K562 (cell line): ENCODE measurements around the gene SP6. TPM values are rescaled to one million over a fixed set of nuclear protein-coding genes. Genes with fewer than 3 reads are reported as not detected.

Experiments used
- AFF1 ChIP-seq, 2 experiments: fragments of 450-650 bp; IDR thresholded peaks; 2 replicates each; pipeline ENCODE4 v1.6.1; 2018; ENCODE audit warnings: mild to moderate bottlenecking in 2 of 2, low read depth in 1 of 2; ENCODE audit not compliant: partially characterized antibody in 2 of 2
- BRD9 ChIP-seq: fragments of 450-650 bp; IDR thresholded peaks from 2 replicates; pipeline ENCODE4 v1.6.1; 2018; ENCODE audit warnings: low read depth; ENCODE audit not compliant: partially characterized antibody
- CBX8 ChIP-seq: fragments of 200-600 bp; sonication (generic); IDR thresholded peaks from 2 replicates; pipeline ENCODE4 v1.6.1; 2012; ENCODE audit warnings: borderline replicate concordance, mixed run types, low read depth, mild to moderate bottlenecking, moderate library complexity, mixed read lengths, low read length, control low read depth, inconsistent platforms; ENCODE audit not compliant: poor library complexity, severe bottlenecking; ENCODE audit errors: extremely low read depth
- CXXC5 ChIP-seq: fragments of 250-450 bp; sonication (Bioruptor Pico); IDR thresholded peaks from 2 replicates; pipeline ENCODE4 v1.8.0; 2022; ENCODE audit warnings: inconsistent platforms, mild to moderate bottlenecking, moderate library complexity
- HIVEP1 ChIP-seq: fragments of 250-450 bp; sonication (Bioruptor Pico); IDR thresholded peaks from 2 replicates; pipeline ENCODE4 v1.4.0; 2020; ENCODE audit warnings: mild to moderate bottlenecking
- HLTF ChIP-seq: fragments of 450-650 bp; IDR thresholded peaks from 2 replicates; pipeline ENCODE4 v1.6.1; 2016
- IRF2 ChIP-seq: sonication (generic); formaldehyde crosslinking; IDR thresholded peaks from 2 replicates; pipeline ENCODE4 v1.8.1; 2022; ENCODE audit warnings: mild to moderate bottlenecking, missing genetic modification reagents
- PKNOX1 ChIP-seq: fragments of 450-650 bp; IDR thresholded peaks from 2 replicates; pipeline ENCODE4 v1.6.1; 2016
- POU5F1 ChIP-seq: fragments of 150-350 bp; IDR thresholded peaks from 2 replicates; pipeline ENCODE4 v1.6.1; 2014; ENCODE audit warnings: borderline replicate concordance, low read length, low read depth, mild to moderate bottlenecking; ENCODE audit not compliant: partially characterized antibody
- SETDB1 ChIP-seq: IDR thresholded peaks from one replicate; pipeline ENCODE4 v1.6.1; 2012; ENCODE audit warnings: low read length, control low read depth, inconsistent platforms
- SIX5 ChIP-seq, 2 experiments: IDR thresholded peaks; 2 replicates each; pipeline ENCODE4 v1.6.1; 2011; ENCODE audit warnings: low read length in 2 of 2, borderline replicate concordance in 1 of 2, low read depth in 1 of 2, mild to moderate bottlenecking in 1 of 2, moderate library complexity in 1 of 2; ENCODE audit not compliant: insufficient read depth in 1 of 2
- SMAD1 ChIP-seq: fragments of 150-350 bp; IDR thresholded peaks from 2 replicates; pipeline ENCODE4 v1.6.1; 2014; ENCODE audit warnings: low read length, low read depth; ENCODE audit not compliant: partially characterized antibody
- TEAD2 ChIP-seq: fragments of 450-650 bp; IDR thresholded peaks from 2 replicates; pipeline ENCODE4 v1.6.1; 2016; ENCODE audit warnings: missing genetic modification characterization, control low read depth, missing compliant biosample characterization
- TOE1 ChIP-seq, 2 experiments: fragments of 450-650 bp in 1 of 2; sonication (generic) in 1 of 2; formaldehyde crosslinking in 1 of 2; IDR thresholded peaks; 2 replicates each; pipeline versions ENCODE4 v1.7.1 to v1.8.0; 2016 to 2022; ENCODE audit warnings: borderline replicate concordance in 2 of 2, mild to moderate bottlenecking in 2 of 2, antibody characterized with exemption in 1 of 2, inconsistent platforms in 1 of 2, low read depth in 1 of 2, missing genetic modification reagents in 1 of 2, moderate library complexity in 1 of 2
- ZBTB26 ChIP-seq: fragments of 450-650 bp; formaldehyde crosslinking; IDR thresholded peaks from 2 replicates; pipeline ENCODE4 v1.4.0; 2022; ENCODE audit warnings: missing genetic modification characterization
- ZNF121 ChIP-seq: sonication (generic); formaldehyde crosslinking; conservative IDR thresholded peaks from 2 replicates; pipeline ENCODE4 v1.8.0; 2022; ENCODE audit warnings: missing genetic modification reagents
- ZNF740 ChIP-seq, 3 experiments: fragments of 200-800 bp in 1 of 3; sonication (Bioruptor generic) in 1 of 3; sonication (generic) in 1 of 3; formaldehyde crosslinking in 1 of 3; IDR thresholded peaks; 2 replicates each; pipeline versions ENCODE4 v1.6.1 to v1.8.0; 2016 to 2022; ENCODE audit warnings: mild to moderate bottlenecking in 2 of 3, missing compliant biosample characterization in 2 of 3, missing genetic modification characterization in 2 of 3, missing genetic modification reagents in 1 of 3
- ZNF778 ChIP-seq: fragments of 450-650 bp; formaldehyde crosslinking; IDR thresholded peaks from 2 replicates; pipeline ENCODE4 v1.4.0; 2020; ENCODE audit warnings: mild to moderate bottlenecking, moderate library complexity
- ZZZ3 ChIP-seq: fragments of 450-650 bp; IDR thresholded peaks from 2 replicates; pipeline ENCODE4 v1.6.1; 2016; ENCODE audit warnings: antibody characterized with exemption, mild to moderate bottlenecking, moderate library complexity
- polyA plus RNA-seq, 8 experiments: library from polyadenylated mRNA; depleted of rRNA in 4 of 8; stranded (reverse) in 5 of 8; unstranded in 3 of 8; fragments of >200 nt; fragmentation: Nextera tagmentation in 2 of 8; fragmentation: Illumina TruSeq in 1 of 8; extraction: Ambion mirVana in 2 of 8; extraction: Trizol in 1 of 8; gene quantifications; 2 replicates each; pipeline versions ENCODE4 v1.2.1 to v1.2.3, GENCODE V29; 2011 to 2014; ENCODE audit warnings: inconsistent platforms in 1 of 8, missing spikeins in 1 of 8
- total RNA-seq, 7 experiments: library from RNA; depleted of rRNA in 6 of 7; stranded (reverse); fragments of >200 nt in 6 of 7; fragmentation: Illumina TruSeq in 2 of 7; extraction: Trizol in 2 of 7; gene quantifications; 2 replicates each; pipeline versions ENCODE4 v1.2.1 to v1.2.3, GENCODE V29; 2011 to 2021; ENCODE audit warnings: low replicate concordance in 1 of 7

Gene SP6
- total and polyA plus RNA-seq, 9 of the 15 experiments (the other 6 are each of a cell fraction or from before 2014, with no cell fraction given), result 0.11 to 7.9 (median 2.2) TPM

GRCh38 chr17:47840742-47841487, 10.0 kb downstream of the SP6 start, which contains the start of gene SCRN2 (continued):
- TF ChIP-seq TOE1 (IDR thresholded peaks at IDR 0.05; ENCODE audit: borderline replicate concordance) (peak; percentile 63; the same call in 1 of the 2 replicates), TOE1 (CRISPR knock-in tag; IDR thresholded peaks at IDR 0.05; ENCODE audit: borderline replicate concordance, low read depth) (no peak), ZZZ3 (no peak), ZNF740 (CRISPR knock-in tag; IDR thresholded peaks at IDR 0.05) (no peak), ZNF740 (tag; IDR thresholded peaks at IDR 0.05) (no peak), ZNF121 (CRISPR knock-in tag) (no peak), HIVEP1 (no peak), AFF1 (IDR thresholded peaks at IDR 0.05; ENCODE audit: low read depth in 1 of 2, partially characterized antibody in 2 of 2) (no peak), CXXC5 (CRISPR knock-in tag) (peak; percentile 58), CBX8 (no peak), IRF2 (CRISPR knock-in tag) (no peak), HLTF (no peak; the same call in 1 of the 2 replicates), SETDB1 (no peak), PKNOX1 (no peak; the same call in 1 of the 2 replicates), SMAD1 (no peak), SIX5 (IDR thresholded peaks at IDR 0.05; ENCODE audit: borderline replicate concordance in 1 of 2, insufficient read depth in 1 of 2, low read depth in 1 of 2, low read length in 2 of 2) (no peak), ZNF778 (CRISPR knock-in tag) (no peak), BRD9 (peak; percentile 59), POU5F1 (no peak), TEAD2 (tag) (no peak), ZBTB26 (no peak)
